Fibroblast of pulmonary artery (primary cell): Measurements from ENCODE around the gene ZNRF3.
"Not testable (repeated sequence)": the region's sequence is repeated elsewhere in the genome, so short reads cannot be mapped to it uniquely, and the experiment has no call there.

Source experiments
- DNase-seq: peaks from one replicate; pipeline ENCODE4 v3.0.0-alpha.2; 2010; ENCODE audit warnings: low read depth
- H3K4me3 ChIP-seq: replicated peaks from 2 replicates; pipeline ENCODE4 v1.5.1; 2011; ENCODE audit warnings: low read depth, mild to moderate bottlenecking, control low read depth, low read length, moderate library complexity
- CTCF ChIP-seq: IDR thresholded peaks from 2 replicates; pipeline ENCODE4 v1.5.1; 2011; ENCODE audit warnings: mild to moderate bottlenecking, control low read depth, low read length, inconsistent platforms; ENCODE audit errors: missing control alignments

Gene ZNRF3

GRCh38 chr22:29030618-29031226, 147.3 kb downstream of the ZNRF3 start:
- H3K4me3 ChIP-seq, result peak overlapping the region; percentile 36
- peak; percentile 81 for DNase-seq
- TF ChIP-seq CTCF, result no peak

DNA sequence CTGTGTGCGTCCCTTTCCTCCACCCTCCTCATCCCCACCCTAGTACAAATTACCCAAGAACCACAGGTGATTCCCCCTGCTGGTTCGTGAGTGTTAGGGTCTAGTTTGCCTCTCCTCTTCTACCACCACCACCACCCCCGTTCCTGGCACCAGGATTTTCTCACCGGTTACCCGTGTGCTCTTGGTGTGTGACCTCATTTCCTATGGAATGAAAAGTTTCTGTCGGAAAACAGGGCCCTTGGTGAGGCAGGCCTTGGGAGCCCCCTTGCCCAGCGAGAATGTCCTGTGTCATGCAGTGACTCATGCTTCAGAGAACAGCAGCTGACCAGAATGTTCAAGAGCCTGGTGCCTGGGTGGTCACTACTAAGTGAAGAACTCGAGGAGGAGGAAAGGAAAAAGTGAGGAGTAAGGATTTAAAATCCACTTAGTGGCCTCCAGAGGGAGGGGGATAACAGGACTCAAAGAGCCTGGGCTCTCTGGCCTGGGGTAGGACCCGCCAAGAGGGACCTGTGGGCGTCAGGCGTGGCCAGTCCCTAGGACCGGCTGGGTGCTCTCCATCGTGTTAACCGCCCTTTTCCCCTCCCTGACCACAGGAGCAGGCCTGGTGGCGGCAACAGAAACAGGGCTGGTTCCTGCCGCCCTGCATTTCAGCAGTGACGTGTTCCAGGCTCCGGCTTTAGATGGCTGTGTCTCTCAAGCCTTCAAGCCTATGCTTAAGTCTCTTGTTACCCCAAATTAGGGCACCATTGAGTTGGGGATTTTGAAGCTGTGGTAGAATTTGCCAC, 148.0 kb downstream of the ZNRF3 start:
- DNase-seq, result peak; percentile 95
- peak; percentile 7 for TF ChIP-seq CTCF
- peak overlapping the region; percentile 36 for H3K4me3 ChIP-seq

DNA sequence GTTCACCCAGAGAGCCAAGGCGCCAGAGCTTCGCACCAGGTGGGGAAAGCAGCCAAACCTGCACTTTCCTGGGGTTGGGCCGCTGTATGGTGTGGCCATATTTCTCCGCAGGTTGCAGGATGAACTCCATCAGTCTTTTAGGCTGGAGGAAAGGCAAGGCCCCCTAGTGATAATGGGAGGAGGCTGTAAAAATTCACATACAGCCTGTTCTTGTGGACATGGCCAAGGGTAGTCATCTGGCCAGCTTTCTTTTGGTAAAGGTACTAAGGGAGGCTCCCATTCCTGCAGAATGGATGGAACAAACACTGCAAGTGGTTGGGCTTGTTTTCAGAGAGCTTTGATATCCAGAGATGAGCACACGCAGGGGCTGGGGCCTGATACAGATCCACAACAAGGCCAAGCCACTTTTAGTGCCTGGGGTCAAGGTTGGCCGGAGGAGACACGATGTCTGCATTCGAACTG, 148.7 kb downstream of the ZNRF3 start:
- no peak for TF ChIP-seq CTCF
- DNase-seq, result no peak
- peak overlapping the region; percentile 36 for H3K4me3 ChIP-seq

DNA sequence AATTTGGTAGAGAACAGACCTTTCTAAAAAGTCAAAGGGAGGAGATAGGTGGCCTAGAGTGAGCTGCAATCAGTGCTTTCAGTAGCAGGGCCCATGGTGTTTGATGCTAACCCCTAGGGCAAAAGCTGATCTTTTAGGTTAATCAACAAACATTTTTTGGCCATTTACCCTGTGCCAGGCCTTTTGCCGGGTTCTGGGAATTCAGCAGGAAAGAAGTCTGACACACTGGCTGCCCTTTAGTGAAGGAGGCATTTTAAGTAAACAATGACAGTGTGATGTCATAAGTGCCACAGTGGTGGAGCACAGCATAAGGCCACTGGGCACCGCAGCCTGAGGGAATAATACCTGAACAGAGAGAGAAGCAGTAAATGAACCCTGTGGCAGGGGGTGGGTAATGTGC, 149.2 kb downstream of the ZNRF3 start:
- no peak overlapping the region for H3K4me3 ChIP-seq
- peak; percentile 13 for DNase-seq
- TF ChIP-seq CTCF, result no peak

DNA sequence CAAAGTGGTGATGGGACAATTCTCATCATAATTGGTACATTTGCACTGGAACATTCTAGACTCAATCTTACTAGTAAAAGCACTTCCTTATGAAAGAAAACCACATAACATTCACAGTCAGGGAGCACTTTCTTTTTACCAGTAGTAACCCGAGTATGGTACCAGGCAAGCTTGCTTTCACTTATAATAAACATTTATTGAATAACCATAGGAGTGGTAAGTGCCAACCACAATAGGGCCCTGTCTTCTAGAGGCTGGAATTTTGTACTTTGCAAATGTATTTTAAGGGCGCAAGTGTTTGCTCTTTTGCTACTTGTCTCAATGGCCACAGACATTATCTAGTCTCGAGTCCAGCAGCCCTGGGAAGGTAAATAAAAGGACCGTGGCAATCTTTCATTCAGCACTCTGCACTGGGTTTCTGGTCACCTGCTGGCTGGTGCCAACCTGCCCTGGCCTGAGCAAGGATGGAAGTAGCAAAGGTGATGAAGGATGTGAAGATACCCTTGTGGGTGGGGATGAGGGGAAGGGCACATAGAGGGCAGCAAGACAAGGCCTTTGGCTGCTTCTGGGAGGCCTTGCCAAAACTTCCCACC, 154.1 kb downstream of the ZNRF3 start:
- no peak for DNase-seq
- no peak for TF ChIP-seq CTCF
- H3K4me3 ChIP-seq, result no peak overlapping the region

DNA sequence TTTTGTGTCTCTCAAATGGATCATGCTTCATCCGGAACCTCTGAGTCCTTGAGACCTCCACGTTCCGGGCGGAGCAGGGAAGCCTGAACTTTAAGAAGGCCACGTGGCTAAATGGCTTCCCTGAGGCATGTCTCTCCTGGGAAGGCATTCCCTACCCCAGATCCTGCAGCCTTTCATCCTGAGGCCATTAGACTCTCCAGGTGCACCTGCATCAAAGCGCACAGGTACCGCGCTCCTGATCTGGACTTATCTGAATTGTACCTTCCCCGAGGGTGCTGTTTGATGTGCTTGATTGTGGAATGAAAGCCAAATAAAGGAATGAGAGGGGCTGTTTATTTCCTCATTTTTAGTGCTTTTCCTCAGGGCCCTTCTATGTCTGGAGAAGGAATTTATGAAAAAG, 155.8 kb downstream of the ZNRF3 start:
- no peak for DNase-seq
- no peak for TF ChIP-seq CTCF
- no peak overlapping the region for H3K4me3 ChIP-seq

GRCh38 chr22:29039684-29040083, 156.3 kb downstream of the ZNRF3 start:
- DNase-seq, H3K4me3 ChIP-seq: not testable (repeated sequence)
